ENCODE results near the gene SPAG16.
"Not testable (repeated sequence)": the region's sequence is repeated elsewhere in the genome, so short reads cannot be mapped to it uniquely, and the experiment has no call there.

Gene SPAG16

GRCh38 chr2:213689585-213689984 is 405.3 kb downstream of the SPAG16 start:
- Histone ChIP-seq H3K9me3 (ENCODE audit: control insufficient read depth, low read length) (peaks cover 31% of the 10 kb centered on the region), H2BK15ac (ENCODE audit: low read depth, poor library complexity, severe bottlenecking) (no peak overlapping the region), H3K79me1 (replicated peaks; ENCODE audit: low read length, poor library complexity, severe bottlenecking) (no peaks in the 10 kb centered on the region), H3K4ac (ENCODE audit: low read depth in 1 of 2, low read length in 2 of 2) (no peak overlapping the region), H3K23ac (ENCODE audit: low read length in 2 of 2) (no peak overlapping the region), H3K4me1 (ENCODE audit: control insufficient read depth, insufficient read depth, low read depth, low read length) (no peaks in the 10 kb centered on the region), H2BK5ac (ENCODE audit: low read depth, low read length, poor library complexity, severe bottlenecking) (no peak overlapping the region), H3K4me2 (ENCODE audit: low read length, poor library complexity, severe bottlenecking) (no peak overlapping the region), H3K4me3 (ENCODE audit: insufficient read depth in 1 of 2, low read depth in 1 of 2, low read length in 2 of 2) (no peak overlapping the region), H3K9ac (ENCODE audit: low read length) (no peak overlapping the region), H3K14ac (ENCODE audit: low read length in 2 of 2) (no peak overlapping the region), H2AK5ac (ENCODE audit: low read length, severe bottlenecking) (no peak overlapping the region), H2BK120ac (ENCODE audit: low read depth, low read length) (no peak overlapping the region), H4K8ac (ENCODE audit: low read length) (no peak overlapping the region), H2AFZ (ENCODE audit: low read depth, low read length) (no peak overlapping the region), H3K27ac (ENCODE audit: low read length, poor library complexity, severe bottlenecking) (no peak overlapping the region), H3K36me3 (ENCODE audit: control insufficient read depth in 1 of 2, insufficient read depth in 2 of 2, low read depth in 1 of 2, low read length in 2 of 2) (no peaks in the 10 kb centered on the region), H3K18ac (ENCODE audit: low read depth in 1 of 2, low read length in 2 of 2) (no peak overlapping the region), H4K91ac (ENCODE audit: low read length) (no peak overlapping the region), H2BK12ac (ENCODE audit: low read length in 2 of 2) (no peak overlapping the region), H3K27me3 (ENCODE audit: control insufficient read depth in 1 of 2, insufficient read depth in 1 of 2, low read length in 2 of 2) (no peaks in the 10 kb centered on the region)
- WGBS: 100% methylated on average over 1 of the region's 1 CpG
- DNase-seq: no peak

GRCh38 chr2:213691351-213691750 is 407.1 kb downstream of the SPAG16 start:
- H2BK12ac ChIP-seq (ENCODE audit: low read length in 2 of 2): no peak overlapping the region
- H2BK5ac ChIP-seq (ENCODE audit: low read depth, low read length, poor library complexity, severe bottlenecking): no peak overlapping the region
- no peak overlapping the region for H2BK120ac ChIP-seq (ENCODE audit: low read depth, low read length)
- no peak overlapping the region for H2BK15ac ChIP-seq (ENCODE audit: low read depth, poor library complexity, severe bottlenecking)
- no peak overlapping the region for H3K4me2 ChIP-seq (ENCODE audit: low read length, poor library complexity, severe bottlenecking)
- no peak overlapping the region for H3K18ac ChIP-seq (ENCODE audit: low read depth in 1 of 2, low read length in 2 of 2)
- no peaks in the 10 kb centered on the region for H3K4me1 ChIP-seq (ENCODE audit: control insufficient read depth, insufficient read depth, low read depth, low read length)
- H3K79me1 ChIP-seq (replicated peaks; ENCODE audit: low read length, poor library complexity, severe bottlenecking): no peaks in the 10 kb centered on the region
- no peak overlapping the region for H4K8ac ChIP-seq (ENCODE audit: low read length)
- no peaks in the 10 kb centered on the region for H3K36me3 ChIP-seq (ENCODE audit: control insufficient read depth in 1 of 2, insufficient read depth in 2 of 2, low read depth in 1 of 2, low read length in 2 of 2)
- H3K9ac ChIP-seq (ENCODE audit: low read length): no peak overlapping the region
- H2AFZ ChIP-seq (ENCODE audit: low read depth, low read length): no peak overlapping the region
- no peak overlapping the region for H3K14ac ChIP-seq (ENCODE audit: low read length in 2 of 2)
- no peak overlapping the region for H3K4ac ChIP-seq (ENCODE audit: low read depth in 1 of 2, low read length in 2 of 2)
- H3K27ac ChIP-seq (ENCODE audit: low read length, poor library complexity, severe bottlenecking): no peak overlapping the region
- H3K9me3 ChIP-seq (ENCODE audit: control insufficient read depth, low read length): peaks cover 25% of the 10 kb centered on the region
- no peak for DNase-seq
- H4K91ac ChIP-seq (ENCODE audit: low read length): no peak overlapping the region
- H3K27me3 ChIP-seq (ENCODE audit: control insufficient read depth in 1 of 2, insufficient read depth in 1 of 2, low read length in 2 of 2): no peaks in the 10 kb centered on the region
- no peak overlapping the region for H2AK5ac ChIP-seq (ENCODE audit: low read length, severe bottlenecking)
- no peak overlapping the region for H3K4me3 ChIP-seq (ENCODE audit: insufficient read depth in 1 of 2, low read depth in 1 of 2, low read length in 2 of 2)
- H3K23ac ChIP-seq (ENCODE audit: low read length in 2 of 2): no peak overlapping the region

- H3K9ac ChIP-seq (ENCODE audit: low read length): no peak overlapping the region
- no peak overlapping the region for H2BK5ac ChIP-seq (ENCODE audit: low read depth, low read length, poor library complexity, severe bottlenecking)
- no peak overlapping the region for H3K18ac ChIP-seq (ENCODE audit: low read depth in 1 of 2, low read length in 2 of 2)
- no peaks in the 10 kb centered on the region for H3K79me1 ChIP-seq (replicated peaks; ENCODE audit: low read length, poor library complexity, severe bottlenecking)
- H3K36me3 ChIP-seq (ENCODE audit: control insufficient read depth in 1 of 2, insufficient read depth in 2 of 2, low read depth in 1 of 2, low read length in 2 of 2): no peaks in the 10 kb centered on the region
- no peak overlapping the region for H3K4me2 ChIP-seq (ENCODE audit: low read length, poor library complexity, severe bottlenecking)
- H4K8ac ChIP-seq (ENCODE audit: low read length): no peak overlapping the region
- no peak overlapping the region for H2AFZ ChIP-seq (ENCODE audit: low read depth, low read length)
- no peak for DNase-seq
- H3K23ac ChIP-seq (ENCODE audit: low read length in 2 of 2): no peak overlapping the region
- H2BK120ac ChIP-seq (ENCODE audit: low read depth, low read length): no peak overlapping the region
- no peak overlapping the region for H2AK5ac ChIP-seq (ENCODE audit: low read length, severe bottlenecking)
- no peak overlapping the region for H2BK12ac ChIP-seq (ENCODE audit: low read length in 2 of 2)
- no peak overlapping the region for H3K27ac ChIP-seq (ENCODE audit: low read length, poor library complexity, severe bottlenecking)
- no peak overlapping the region for H3K14ac ChIP-seq (ENCODE audit: low read length in 2 of 2)
- H3K27me3 ChIP-seq (ENCODE audit: control insufficient read depth in 1 of 2, insufficient read depth in 1 of 2, low read length in 2 of 2): no peaks in the 10 kb centered on the region
- H3K4ac ChIP-seq (ENCODE audit: low read depth in 1 of 2, low read length in 2 of 2): no peak overlapping the region
- H3K9me3 ChIP-seq (ENCODE audit: control insufficient read depth, low read length): peaks cover 2% of the 10 kb centered on the region
- H2BK15ac ChIP-seq (ENCODE audit: low read depth, poor library complexity, severe bottlenecking): no peak overlapping the region
- H3K4me1 ChIP-seq (ENCODE audit: control insufficient read depth, insufficient read depth, low read depth, low read length): no peaks in the 10 kb centered on the region
- H4K91ac ChIP-seq (ENCODE audit: low read length): no peak overlapping the region
- H3K4me3 ChIP-seq (ENCODE audit: insufficient read depth in 1 of 2, low read depth in 1 of 2, low read length in 2 of 2): no peak overlapping the region
Measured at GRCh38 chr2:213696442-213696841, 412.2 kb downstream of the SPAG16 start.

- H3K79me1 ChIP-seq (replicated peaks; ENCODE audit: low read length, poor library complexity, severe bottlenecking); H3K9me3 ChIP-seq (ENCODE audit: control insufficient read depth, low read length); H3K36me3 ChIP-seq (ENCODE audit: control insufficient read depth in 1 of 2, insufficient read depth in 2 of 2, low read depth in 1 of 2, low read length in 2 of 2); H3K27me3 ChIP-seq (ENCODE audit: control insufficient read depth in 1 of 2, insufficient read depth in 1 of 2, low read length in 2 of 2); H2AFZ ChIP-seq (ENCODE audit: low read depth, low read length); H3K23ac ChIP-seq (ENCODE audit: low read length in 2 of 2); H3K4me1 ChIP-seq (ENCODE audit: control insufficient read depth, insufficient read depth, low read depth, low read length); H3K27ac ChIP-seq (ENCODE audit: low read length, poor library complexity, severe bottlenecking); H2BK120ac ChIP-seq (ENCODE audit: low read depth, low read length); H3K4me3 ChIP-seq (ENCODE audit: insufficient read depth in 1 of 2, low read depth in 1 of 2, low read length in 2 of 2); H2AK5ac ChIP-seq (ENCODE audit: low read length, severe bottlenecking); H3K18ac ChIP-seq (ENCODE audit: low read depth in 1 of 2, low read length in 2 of 2); H4K8ac ChIP-seq (ENCODE audit: low read length); DNase-seq; H3K14ac ChIP-seq (ENCODE audit: low read length in 2 of 2); H2BK12ac ChIP-seq (ENCODE audit: low read length in 2 of 2); H3K4me2 ChIP-seq (ENCODE audit: low read length, poor library complexity, severe bottlenecking); H2BK15ac ChIP-seq (ENCODE audit: low read depth, poor library complexity, severe bottlenecking); H4K91ac ChIP-seq (ENCODE audit: low read length); H3K9ac ChIP-seq (ENCODE audit: low read length); H3K4ac ChIP-seq (ENCODE audit: low read depth in 1 of 2, low read length in 2 of 2); H2BK5ac ChIP-seq (ENCODE audit: low read depth, low read length, poor library complexity, severe bottlenecking): not testable (repeated sequence)
- 91% methylated on average over 18 of the region's 18 CpGs for WGBS
Measured at GRCh38 chr2:213701365-213701764, 417.1 kb downstream of the SPAG16 start.

All from mesenchymal stem cell (in vitro differentiated cells and primary cell).